PC-3 (cell line): ENCODE data around the gene BMPER. TPM values are rescaled to one million over a fixed set of nuclear protein-coding genes. Genes with fewer than 3 reads are reported as not detected.

ENCODE experiments used
- ATAC-seq: fragments of 200-7000 bp; cut with Tn5 transposase; 2 replicates; pipeline ENCODE4 v1.9.1; 2020; ENCODE audit warnings: mild to moderate bottlenecking, moderate library complexity
- BruUV-seq: library from RNA; stranded (reverse); fragments of 400-500 nt; replicated peaks from 2 replicates; lab custom pipeline; 2021; lab: Mats Ljungman, UMichigan
- CTCF ChIA-PET: fragments of 300-600 bp; sonication (Branson Sonifier 250); formaldehyde crosslinking; loops from one replicate; lab custom pipeline; 2022; ENCODE audit warnings: antibody characterized with exemption; lab: Charles Lee
- POLR2A ChIA-PET: fragments of 300-600 bp; sonication (Branson Sonifier 250); formaldehyde crosslinking; loops from one replicate; lab custom pipeline; 2022; ENCODE audit warnings: antibody characterized with exemption; ENCODE audit not compliant: unreplicated experiment; lab: Charles Lee
- DNase-seq: peaks from one replicate; pipeline ENCODE4 v3.0.0-alpha.2; 2015
- H2AFZ ChIP-seq: fragments of 300-600 bp; sonication (generic); 2 replicates; pipeline ENCODE4 v1.6.0; 2016; ENCODE audit warnings: antibody characterized with exemption, low read length
- H3F3A ChIP-seq: fragments of 300-600 bp; sonication (generic); one replicate; pipeline ENCODE4 v1.6.0; 2017; ENCODE audit warnings: antibody characterized with exemption, low read length, control low read depth, mild to moderate bottlenecking; ENCODE audit not compliant: unreplicated experiment
- H3K27ac ChIP-seq: fragments of 300-600 bp; sonication (generic); 2 replicates; pipeline ENCODE4 v1.5.1; 2016; ENCODE audit warnings: mild to moderate bottlenecking, low read length
- H3K27me3 ChIP-seq: fragments of 300-600 bp; sonication (generic); 2 replicates; pipeline ENCODE4 v1.6.1; 2016; ENCODE audit warnings: low read length, mixed read lengths
- H3K36me3 ChIP-seq: fragments of 300-600 bp; sonication (generic); 2 replicates; pipeline ENCODE4 v1.6.1; 2016; ENCODE audit warnings: low read depth, mixed run types, low read length, mixed read lengths
- H3K4me1 ChIP-seq: fragments of 300-600 bp; sonication (generic); 2 replicates; pipeline ENCODE4 v1.5.1; 2016; ENCODE audit warnings: low read length; ENCODE audit not compliant: insufficient read depth
- H3K4me2 ChIP-seq: fragments of 300-600 bp; sonication (generic); 2 replicates; pipeline ENCODE4 v1.6.0; 2016; ENCODE audit warnings: low read length
- H3K4me3 ChIP-seq: fragments of 300-600 bp; sonication (generic); 2 replicates; pipeline ENCODE4 v1.5.1; 2016; ENCODE audit warnings: mild to moderate bottlenecking, low read length, mixed read lengths
- H3K79me2 ChIP-seq: fragments of 300-600 bp; sonication (generic); 2 replicates; pipeline ENCODE4 v1.6.1; 2017; ENCODE audit warnings: low read length, mixed read lengths
- H3K9ac ChIP-seq: fragments of 300-600 bp; sonication (generic); 2 replicates; pipeline ENCODE4 v1.6.0; 2016; ENCODE audit warnings: mild to moderate bottlenecking, low read length
- H3K9me2 ChIP-seq: fragments of 300-600 bp; sonication (generic); replicated peaks from 2 replicates; pipeline ENCODE4 v1.6.1; 2016; ENCODE audit warnings: mixed run types, low read length, mixed read lengths
- H3K9me3 ChIP-seq: fragments of 300-600 bp; sonication (generic); 2 replicates; pipeline ENCODE4 v1.6.1; 2016; ENCODE audit warnings: low read length, mixed read lengths
- H4K20me1 ChIP-seq: fragments of 300-600 bp; sonication (generic); 2 replicates; pipeline ENCODE4 v1.6.1; 2016; ENCODE audit warnings: low read length, mixed read lengths
- EZH2 ChIP-seq: fragments of 300-600 bp; sonication (generic); IDR thresholded peaks from one replicate; pipeline ENCODE4 v1.6.1; 2017; ENCODE audit warnings: antibody characterized with exemption, mild to moderate bottlenecking, low read length; ENCODE audit not compliant: unreplicated experiment
- EZH2phosphoT487 ChIP-seq: fragments of 300-600 bp; sonication (generic); IDR thresholded peaks from 2 replicates; pipeline ENCODE4 v1.6.1; 2018; ENCODE audit warnings: mild to moderate bottlenecking, antibody characterized with exemption, low read length, borderline replicate concordance
- intact Hi-C: fragments of 100-400 bp; cut with micrococcal nuclease; formaldehyde crosslinking; loops from 2 replicates; pipeline ENCODE4 v1.9.0; 2023
- total RNA-seq: library from RNA; depleted of rRNA; stranded (reverse); fragments of >200 nt; gene quantifications from 2 replicates; pipeline ENCODE4 v1.2.3, GENCODE V29; 2014
- TF ChIP-seq, protein P1 (sequence below): fragments of 300-600 bp; sonication (generic); conservative IDR thresholded peaks from 2 replicates; pipeline ENCODE4 v1.5.1; 2017; ENCODE audit warnings: antibody characterized with exemption, low read depth, mild to moderate bottlenecking, low read length

Gene BMPER
- total RNA-seq, 1 experiment from 2014 or later: 0.11 TPM

DNA sequence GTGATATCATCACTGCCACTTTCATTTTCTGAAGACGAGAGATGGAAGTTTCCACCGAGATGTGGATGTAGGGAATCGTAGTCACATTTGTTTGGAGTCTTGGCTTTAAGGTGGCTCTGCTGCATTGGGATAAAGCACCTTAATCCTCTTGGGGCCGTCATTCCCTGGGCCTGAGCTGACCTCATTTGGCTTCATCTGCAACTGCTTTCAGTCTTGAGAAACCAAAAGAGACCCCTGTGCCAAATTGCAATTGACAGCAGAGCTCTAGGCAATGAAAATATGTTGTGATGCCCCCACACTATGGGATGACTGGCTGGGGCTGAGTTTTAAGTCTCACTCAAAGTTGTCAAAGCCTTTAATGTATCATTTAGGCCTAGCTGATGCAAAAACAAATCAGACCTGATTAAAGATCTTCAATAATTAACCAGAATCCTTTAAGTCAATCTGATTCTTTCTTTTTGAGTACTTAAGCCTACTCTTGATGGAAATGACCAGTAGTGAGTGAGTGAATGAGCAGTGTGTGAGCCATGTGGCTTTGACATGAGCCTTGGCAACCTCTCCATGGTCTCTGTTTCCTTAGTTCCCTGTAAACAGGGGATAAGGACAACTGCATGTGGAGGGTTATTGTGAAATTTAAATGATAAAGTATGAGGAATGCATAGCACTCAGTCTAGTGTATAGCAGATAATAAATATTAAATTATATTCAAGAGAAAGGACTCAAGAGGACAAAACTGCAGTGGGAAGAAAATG is 155.0 kb downstream of the BMPER start:
- H3F3A ChIP-seq: no peaks in the 10 kb centered on the region
- no peak for DNase-seq
- no peak overlapping the region for H3K9ac ChIP-seq
- TF ChIP-seq EZH2 (no peak), EZH2phosphoT487 (no peak)
- TF ChIP-seq, protein P1, sequence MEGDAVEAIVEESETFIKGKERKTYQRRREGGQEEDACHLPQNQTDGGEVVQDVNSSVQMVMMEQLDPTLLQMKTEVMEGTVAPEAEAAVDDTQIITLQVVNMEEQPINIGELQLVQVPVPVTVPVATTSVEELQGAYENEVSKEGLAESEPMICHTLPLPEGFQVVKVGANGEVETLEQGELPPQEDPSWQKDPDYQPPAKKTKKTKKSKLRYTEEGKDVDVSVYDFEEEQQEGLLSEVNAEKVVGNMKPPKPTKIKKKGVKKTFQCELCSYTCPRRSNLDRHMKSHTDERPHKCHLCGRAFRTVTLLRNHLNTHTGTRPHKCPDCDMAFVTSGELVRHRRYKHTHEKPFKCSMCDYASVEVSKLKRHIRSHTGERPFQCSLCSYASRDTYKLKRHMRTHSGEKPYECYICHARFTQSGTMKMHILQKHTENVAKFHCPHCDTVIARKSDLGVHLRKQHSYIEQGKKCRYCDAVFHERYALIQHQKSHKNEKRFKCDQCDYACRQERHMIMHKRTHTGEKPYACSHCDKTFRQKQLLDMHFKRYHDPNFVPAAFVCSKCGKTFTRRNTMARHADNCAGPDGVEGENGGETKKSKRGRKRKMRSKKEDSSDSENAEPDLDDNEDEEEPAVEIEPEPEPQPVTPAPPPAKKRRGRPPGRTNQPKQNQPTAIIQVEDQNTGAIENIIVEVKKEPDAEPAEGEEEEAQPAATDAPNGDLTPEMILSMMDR: no peak
- no peaks in the 10 kb centered on the region for H3K79me2 ChIP-seq
- no peak overlapping the region for H3K4me2 ChIP-seq
- ChIA-PET CTCF (no interaction called here), POLR2A (no interaction called here)
- H2AFZ ChIP-seq: no peak overlapping the region
- H3K9me2 ChIP-seq: no peaks in the 10 kb centered on the region
- H4K20me1 ChIP-seq: no peaks in the 10 kb centered on the region
- H3K4me3 ChIP-seq: no peak overlapping the region
- no peaks in the 10 kb centered on the region for H3K36me3 ChIP-seq
- peaks cover 5% of the 10 kb centered on the region; the same call in 1 of the 2 replicates for H3K4me1 ChIP-seq
- no peaks in the 10 kb centered on the region for H3K27me3 ChIP-seq
- BruUV-seq: no TSS peak
- H3K9me3 ChIP-seq: no peaks in the 10 kb centered on the region
- ATAC-seq: no peak
- H3K27ac ChIP-seq: no peak overlapping the region
- intact Hi-C loops: loop anchor here (10.0 kb wide), 1 partner anchor 76 kb away; no protein-coding TSS in a partner anchor

DNA sequence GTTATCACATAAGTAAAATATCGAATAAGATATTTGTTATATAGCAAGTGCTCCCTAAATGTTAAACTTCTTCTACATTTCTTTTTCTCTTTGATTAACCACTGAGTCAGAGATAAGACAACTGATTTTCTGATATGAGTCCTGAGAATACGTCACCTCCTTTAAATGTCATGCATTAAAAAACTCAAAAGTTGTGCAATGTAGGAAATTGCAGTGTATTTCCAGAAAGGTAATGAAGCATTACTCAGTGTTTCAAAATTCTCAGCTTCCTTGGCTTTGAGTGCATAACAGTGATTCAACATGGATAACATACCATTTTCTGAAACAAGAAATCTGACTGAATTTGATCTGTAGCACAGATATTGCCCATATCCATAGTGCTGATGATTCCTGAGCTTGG is 155.8 kb downstream of the BMPER start:
- H3K4me3 ChIP-seq: no peak overlapping the region
- no peak for ATAC-seq
- H4K20me1 ChIP-seq: no peaks in the 10 kb centered on the region
- no peak overlapping the region for H2AFZ ChIP-seq
- no peak overlapping the region for H3K9ac ChIP-seq
- peaks cover 5% of the 10 kb centered on the region; the same call in 1 of the 2 replicates for H3K4me1 ChIP-seq
- peak overlapping the region; percentile 8; the same call in 1 of the 2 replicates for H3K4me2 ChIP-seq
- ChIA-PET POLR2A (no interaction called here), CTCF (no interaction called here)
- H3F3A ChIP-seq: no peaks in the 10 kb centered on the region
- no peaks in the 10 kb centered on the region for H3K79me2 ChIP-seq
- no peaks in the 10 kb centered on the region for H3K36me3 ChIP-seq
- peak overlapping the region; percentile 45 for H3K27ac ChIP-seq
- H3K27me3 ChIP-seq: no peaks in the 10 kb centered on the region
- H3K9me2 ChIP-seq: no peaks in the 10 kb centered on the region
- intact Hi-C loops: loop anchor here (10.0 kb wide), 1 partner anchor 76 kb away; no protein-coding TSS in a partner anchor
- H3K9me3 ChIP-seq: no peaks in the 10 kb centered on the region
- no peak for TF ChIP-seq EZH2
- TF ChIP-seq, protein P1: no peak
- TF ChIP-seq EZH2phosphoT487: no peak
- no TSS peak for BruUV-seq
- DNase-seq: peak; percentile 52

DNA sequence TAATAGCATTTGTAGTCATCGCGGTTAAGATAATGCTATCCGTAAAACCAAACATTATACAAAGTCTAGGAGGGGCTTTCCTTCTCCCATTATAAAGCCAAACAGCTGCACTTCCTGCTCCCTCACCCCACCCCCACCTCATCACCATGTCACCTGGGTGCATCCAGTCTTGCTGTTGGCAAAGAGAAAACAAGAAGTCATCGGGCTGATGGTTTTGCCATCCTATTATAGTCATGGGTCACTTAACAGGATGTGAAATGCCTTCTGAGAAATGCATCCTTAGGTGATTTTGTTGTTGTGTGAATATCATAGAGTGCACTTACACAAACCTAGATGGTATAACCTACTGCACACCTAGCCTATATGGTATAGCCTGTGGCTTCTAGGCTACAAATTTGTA is 157.0 kb downstream of the BMPER start:
- no peaks in the 10 kb centered on the region for H3F3A ChIP-seq
- no TSS peak for BruUV-seq
- no peaks in the 10 kb centered on the region for H3K79me2 ChIP-seq
- ChIA-PET CTCF (no interaction called here), POLR2A (no interaction called here)
- intact Hi-C loops: loop anchor here (10.0 kb wide), 1 partner anchor 78 kb away; no protein-coding TSS in a partner anchor
- no peak overlapping the region for H3K4me2 ChIP-seq
- no peak overlapping the region for H3K4me3 ChIP-seq
- H3K27me3 ChIP-seq: no peaks in the 10 kb centered on the region
- H3K9me3 ChIP-seq: no peaks in the 10 kb centered on the region
- peaks cover 11% of the 10 kb centered on the region; the same call in 1 of the 2 replicates for H3K4me1 ChIP-seq
- DNase-seq (no peak), ATAC-seq (no peak)
- no peaks in the 10 kb centered on the region for H4K20me1 ChIP-seq
- no peak overlapping the region for H2AFZ ChIP-seq
- no peak for TF ChIP-seq EZH2phosphoT487
- TF ChIP-seq, protein P1: no peak
- TF ChIP-seq EZH2: no peak
- no peaks in the 10 kb centered on the region for H3K9me2 ChIP-seq
- no peak overlapping the region for H3K27ac ChIP-seq
- H3K9ac ChIP-seq: no peak overlapping the region
- H3K36me3 ChIP-seq: no peaks in the 10 kb centered on the region
